Fibroblast of skin of right biceps (primary cell): ENCODE measurements around the gene FOXK2.

ENCODE experiments used
- DNase-seq: peaks from one replicate; pipeline ENCODE4 v3.0.0-alpha.2; 2013

The FOXK2 gene

GRCh38 chr17:82518826-82519810 lies at the start of gene FOXK2:
Gene FOXK2 (plus strand): TSS chr17:82519732. CDS start chr17:82519889, 157 bp downstream.
- peak; percentile 96 for DNase-seq

DNA sequence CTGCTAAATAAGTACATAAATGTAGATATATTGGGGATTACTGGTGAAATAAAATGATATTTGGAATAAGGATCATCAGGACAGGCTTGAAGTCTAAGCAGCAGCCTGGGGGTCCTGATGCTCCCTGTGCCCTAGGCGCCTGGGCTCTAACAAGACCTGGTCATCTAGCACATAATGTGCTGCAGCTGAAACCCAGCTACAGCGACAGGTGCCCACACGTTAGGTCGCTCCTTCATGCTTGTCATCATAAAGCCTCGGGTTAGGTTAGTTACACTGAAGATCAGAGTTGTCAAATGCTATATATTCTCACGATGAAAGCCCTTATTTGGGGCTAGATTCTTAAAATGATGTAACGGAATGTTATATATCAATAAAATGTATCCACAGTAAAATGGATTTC lies 49.5 kb upstream of the FOXK2 start:
- DNase-seq: no peak

- no peak for DNase-seq
These were observed 45.1 kb upstream of the FOXK2 start for GRCh38 chr17:82474223-82475010.

- peak; percentile 61 for DNase-seq
These were observed 44.1 kb upstream of the FOXK2 start for GRCh38 chr17:82475458-82475857.

- no peak for DNase-seq
These were observed 41.6 kb upstream of the FOXK2 start for GRCh38 chr17:82477934-82478333.

DNA sequence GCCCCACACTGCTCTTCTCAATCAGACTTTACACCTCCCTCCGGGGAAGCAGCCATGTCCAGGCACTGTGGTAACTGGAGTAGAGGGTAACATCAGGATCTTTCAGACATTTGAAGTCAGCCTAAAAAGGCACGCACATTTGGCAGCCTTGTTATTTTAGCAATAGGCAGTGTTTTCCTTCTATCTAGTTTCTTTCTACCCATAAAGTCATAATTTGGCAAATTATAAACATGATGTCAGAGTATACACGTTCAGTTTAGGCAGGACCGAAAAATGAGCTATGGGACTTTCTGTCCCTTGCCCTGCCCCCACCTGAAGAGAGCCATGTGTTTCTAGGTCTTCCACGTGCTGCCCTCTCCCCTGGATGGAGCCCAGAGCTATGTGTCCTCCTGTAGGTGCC lies 39.9 kb upstream of the FOXK2 start:
- no peak for DNase-seq

- DNase-seq: no peak
These were observed 39.2 kb upstream of the FOXK2 start for GRCh38 chr17:82480318-82480717.

GRCh38 chr17:82483204-82483660 lies 36.3 kb upstream of the FOXK2 start:
- no peak for DNase-seq

- DNase-seq: no peak
These were observed 35.7 kb upstream of the FOXK2 start for GRCh38 chr17:82483836-82484235.

- no peak for DNase-seq
These were observed 33.1 kb upstream of the FOXK2 start for GRCh38 chr17:82486231-82487094.

- no peak for DNase-seq
These were observed 31.6 kb upstream of the FOXK2 start for GRCh38 chr17:82487910-82488309.

- DNase-seq: peak; percentile 35
These were observed 30.4 kb upstream of the FOXK2 start for GRCh38 chr17:82489117-82489516.

GRCh38 chr17:82489851-82490511 lies 29.6 kb upstream of the FOXK2 start:
- no peak for DNase-seq

GRCh38 chr17:82490512-82491195 lies 28.9 kb upstream of the FOXK2 start:
- no peak for DNase-seq

DNA sequence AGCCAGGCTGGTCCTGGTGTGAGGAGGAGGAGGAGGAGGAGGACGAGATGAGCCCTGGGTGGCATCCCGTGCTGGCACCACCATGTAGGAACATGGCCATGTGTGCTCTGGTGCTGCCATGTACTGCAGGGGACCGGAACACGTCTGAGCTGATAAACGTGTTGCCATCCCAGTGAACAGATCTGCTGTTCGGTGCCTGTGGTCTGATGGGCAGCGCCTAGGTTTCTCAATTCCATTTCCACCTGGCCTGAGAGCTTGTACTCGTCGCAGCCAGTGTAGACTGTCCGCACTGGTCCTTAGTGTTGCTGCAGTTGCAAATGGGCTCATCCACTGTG lies 28.4 kb upstream of the FOXK2 start:
- DNase-seq: no peak

DNA sequence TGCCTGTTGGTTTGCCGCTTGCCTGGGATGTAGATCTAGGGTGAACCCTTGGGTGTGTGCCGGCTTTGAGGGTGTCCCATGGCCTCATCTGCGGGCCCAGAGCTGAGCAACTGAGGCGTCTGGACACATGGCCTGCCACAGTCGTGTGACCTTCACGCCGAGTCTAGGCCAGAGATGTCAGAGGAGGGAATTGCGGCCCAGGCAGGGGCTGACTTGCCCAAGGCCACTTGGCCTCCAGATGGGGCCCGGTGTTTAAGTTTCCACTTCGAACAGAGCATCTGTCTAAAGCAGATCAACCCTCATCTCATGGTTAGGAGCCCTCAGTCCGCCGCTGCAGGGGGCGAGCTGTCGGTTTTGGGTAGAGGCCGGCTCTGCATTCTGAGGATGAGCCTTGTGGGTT lies 28.0 kb upstream of the FOXK2 start:
- no peak for DNase-seq

DNA sequence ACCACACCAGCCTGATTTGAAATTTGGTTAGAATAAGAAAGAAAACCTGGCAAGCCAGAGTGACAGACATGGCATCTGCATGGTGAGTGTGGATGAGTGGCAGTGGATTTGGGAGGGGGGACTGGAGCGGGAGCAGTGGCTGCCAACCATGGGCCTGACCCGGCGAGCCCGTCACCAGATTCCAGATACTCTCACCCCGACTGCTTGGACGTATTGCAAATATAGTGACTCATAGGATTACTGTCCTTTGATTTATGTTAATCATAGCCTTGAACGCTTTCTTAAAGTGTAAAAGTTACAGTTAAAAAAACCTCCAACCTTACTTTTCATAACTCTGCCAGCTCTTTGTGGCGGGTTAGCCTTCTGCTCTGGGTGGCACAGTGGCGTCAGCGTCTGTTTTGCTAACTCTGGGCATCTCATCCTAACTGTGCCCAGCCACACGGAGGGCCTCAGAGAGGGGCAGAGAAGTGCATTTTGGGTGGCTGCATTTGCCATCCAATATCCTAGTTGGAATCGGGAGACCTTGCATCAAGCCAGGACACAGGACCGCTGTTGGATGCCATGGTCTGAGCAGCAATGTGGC lies 26.8 kb upstream of the FOXK2 start:
- peak; percentile 61 for DNase-seq

GRCh38 chr17:82493226-82493781 lies 26.2 kb upstream of the FOXK2 start:
- no peak for DNase-seq

DNA sequence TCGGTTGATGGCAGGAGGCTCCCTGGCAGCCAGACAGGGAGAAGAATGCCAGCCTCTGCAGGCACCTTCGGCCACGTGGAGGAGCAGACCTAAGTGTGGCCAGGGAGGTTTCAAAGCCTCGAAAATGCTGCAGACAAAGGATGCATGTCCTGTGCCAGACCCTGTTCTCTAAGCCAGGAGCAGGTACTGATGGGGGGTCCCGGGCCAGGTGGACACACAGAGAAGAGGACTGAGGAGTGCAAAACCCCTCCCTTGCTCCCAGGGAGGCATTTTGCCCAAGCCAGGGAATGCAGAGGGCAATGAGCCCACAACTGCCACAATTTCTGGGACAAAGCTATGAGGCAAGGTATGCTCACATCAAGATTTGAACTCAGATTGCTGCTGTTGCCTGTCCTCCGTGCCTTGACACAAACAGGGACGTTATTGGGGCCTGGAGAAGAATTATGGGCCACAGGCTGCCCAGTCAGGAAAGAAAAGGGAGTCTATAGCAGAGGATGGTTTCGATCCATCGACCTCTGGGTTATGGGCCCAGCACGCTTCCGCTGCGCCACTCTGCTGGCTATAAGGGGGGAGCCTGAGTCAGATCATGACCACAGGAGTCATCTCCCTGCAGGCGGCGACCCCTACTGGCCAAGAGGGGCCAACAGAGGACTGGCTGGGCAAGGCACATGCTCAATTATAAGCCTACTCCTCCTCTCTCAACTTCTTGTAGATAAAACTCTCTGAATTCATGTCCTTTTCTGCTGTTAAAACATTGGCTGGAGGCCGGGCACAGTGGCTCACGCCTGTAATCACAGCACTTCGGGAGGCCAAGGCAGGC lies 25.1 kb upstream of the FOXK2 start:
- peak; percentile 98 for DNase-seq
